Renal cortex interstitium (tissue), 11 donors: ENCODE measurements around the gene FBXO42. TPM values are rescaled to one million over a fixed set of nuclear protein-coding genes. Genes with fewer than 3 reads are reported as not detected.
"Not testable (repeated sequence)": the region's sequence is repeated elsewhere in the genome, so short reads cannot be mapped to it uniquely, and the experiment has no call there.

Experiments
- DNase-seq, 11 donors: peaks; one replicate each; pipeline ENCODE4 v3.0.0-alpha.2; 2013; ENCODE audit warnings: low read depth in 9 of 11, low spot score in 4 of 11; ENCODE audit errors: extremely low read depth in 1 of 11
- polyA plus RNA-seq, 3 donors: library from polyadenylated mRNA; unstranded; fragments of 120-200 nt; gene quantifications; one replicate each; pipeline ENCODE4 v1.2.1, GENCODE V29; 2013; ENCODE audit not compliant: insufficient read length in 3 of 3

FBXO42 gene
- polyA plus RNA-seq, 3 donors, result 18.3 to 22.1 (median 21.5) TPM

- DNase-seq, result no peak
Measured at GRCh38 chr1:16250524-16251251, 101.6 kb downstream of the FBXO42 start.

GRCh38 chr1:16249596-16250241 lies 102.6 kb downstream of the FBXO42 start:
- DNase-seq, result no peak

- DNase-seq, result peak in 1 of 11 donors; percentile 24
Measured at GRCh38 chr1:16248603-16249516, 103.4 kb downstream of the FBXO42 start.

GRCh38 chr1:16248007-16248436 lies 104.3 kb downstream of the FBXO42 start:
- no peak for DNase-seq

- no peak for DNase-seq
Measured at GRCh38 chr1:16247441-16247840, 104.8 kb downstream of the FBXO42 start.

- DNase-seq, result no peak
Measured at GRCh38 chr1:16246961-16247360, 105.3 kb downstream of the FBXO42 start.

GRCh38 chr1:16246239-16246638 lies 106.0 kb downstream of the FBXO42 start:
- not testable (repeated sequence) for DNase-seq

GRCh38 chr1:16245476-16246196 lies 106.6 kb downstream of the FBXO42 start:
- no peak for DNase-seq

GRCh38 chr1:16244650-16245285 lies 107.5 kb downstream of the FBXO42 start:
- DNase-seq, result no peak

- DNase-seq, result peak in 10 of 11 donors; percentile 68 to 80 (median 74)
Measured at GRCh38 chr1:16243936-16244649, 108.2 kb downstream of the FBXO42 start.

- no peak for DNase-seq
Measured at GRCh38 chr1:16243215-16243610, 109.1 kb downstream of the FBXO42 start.

- DNase-seq, result no peak
Measured at GRCh38 chr1:16242556-16243214, 109.6 kb downstream of the FBXO42 start.

GRCh38 chr1:16241221-16241708 lies 111.0 kb downstream of the FBXO42 start:
- no peak for DNase-seq

GRCh38 chr1:16239972-16240491 lies 112.2 kb downstream of the FBXO42 start:
- no peak for DNase-seq

- no peak for DNase-seq
Measured at GRCh38 chr1:16237343-16237830, 114.9 kb downstream of the FBXO42 start.

GRCh38 chr1:16236511-16237342 lies 115.6 kb downstream of the FBXO42 start, which contains the start of gene CPLANE2:
Gene CPLANE2 (minus strand): TSS chr1:16237183. CDS start chr1:16236742, 441 bp downstream.
- DNase-seq, result peak; percentile 79 to 95 (median 90)
